Hindlimb muscle (tissue), 1 donor: ENCODE results near the gene ZNF503. TPM values are rescaled to one million over a fixed set of nuclear protein-coding genes. Genes with fewer than 3 reads are reported as not detected.
A peak's percentile ranks its signal among the peaks of the same experiment; 100 is the strongest.

Experiments
- DNase-seq: peaks from one replicate; pipeline ENCODE4 v3.0.0-alpha.2; 2013
- polyA plus RNA-seq: library from polyadenylated mRNA; unstranded; fragments of 120-200 nt; gene quantifications from one replicate; pipeline ENCODE4 v1.2.1, GENCODE V29; 2013; ENCODE audit not compliant: insufficient read length

ZNF503 gene
- polyA plus RNA-seq, 1 donor, result 9.7 TPM

- no peak for DNase-seq
Measured at GRCh38 chr10:75405598-75406461, 4.3 kb upstream of the ZNF503 start.

GRCh38 chr10:75404815-75405597 is 3.4 kb upstream of the ZNF503 start:
- DNase-seq, result no peak

GRCh38 chr10:75403939-75404814 is 2.6 kb upstream of the ZNF503 start:
- no peak for DNase-seq

- peak; percentile 46 for DNase-seq
Measured at GRCh38 chr10:75403144-75403938, 1.8 kb upstream of the ZNF503 start.

GRCh38 chr10:75402486-75403143 is 1.1 kb upstream of the ZNF503 start:
- peak; percentile 26 for DNase-seq

- DNase-seq, result peak; percentile 37
Measured at GRCh38 chr10:75400771-75401568, 594 bp downstream of the ZNF503 start.

- DNase-seq, result peak; percentile 26
Measured at GRCh38 chr10:75400163-75400770, 1.3 kb downstream of the ZNF503 start.

GRCh38 chr10:75399461-75400162 is 2.0 kb downstream of the ZNF503 start:
- DNase-seq, result peak; percentile 75

GRCh38 chr10:75398692-75399460 is 2.7 kb downstream of the ZNF503 start:
- peak; percentile 34 for DNase-seq

GRCh38 chr10:75398200-75398691 is 3.3 kb downstream of the ZNF503 start:
- peak; percentile 30 for DNase-seq

GRCh38 chr10:75397496-75398199 is 3.9 kb downstream of the ZNF503 start:
- peak; percentile 37 for DNase-seq

- DNase-seq, result peak; percentile 54
Measured at GRCh38 chr10:75396631-75397495, 4.7 kb downstream of the ZNF503 start.

GRCh38 chr10:75395932-75396630 is 5.5 kb downstream of the ZNF503 start:
- DNase-seq, result peak; percentile 45

- DNase-seq, result peak; percentile 81
Measured at GRCh38 chr10:75395066-75395931, 6.3 kb downstream of the ZNF503 start.

- no peak for DNase-seq
Measured at GRCh38 chr10:75394221-75394620, 7.3 kb downstream of the ZNF503 start.
